Inferior parietal cortex (tissue), 1 donor: ENCODE data around the gene EFCAB5.
"Not testable (repeated sequence)": the region's sequence is repeated elsewhere in the genome, so short reads cannot be mapped to it uniquely, and the experiment has no call there.

Experiments
- DNase-seq: peaks from one replicate; pipeline ENCODE4 v3.0.0-alpha.2; 2016; ENCODE audit errors: extremely low spot score

The EFCAB5 gene

GRCh38 chr17:30005709-30006320, 64.4 kb downstream of the EFCAB5 start:
- DNase-seq, result no peak

- DNase-seq, result not testable (repeated sequence)
Measured at GRCh38 chr17:30011934-30012333, 70.5 kb downstream of the EFCAB5 start.

DNA sequence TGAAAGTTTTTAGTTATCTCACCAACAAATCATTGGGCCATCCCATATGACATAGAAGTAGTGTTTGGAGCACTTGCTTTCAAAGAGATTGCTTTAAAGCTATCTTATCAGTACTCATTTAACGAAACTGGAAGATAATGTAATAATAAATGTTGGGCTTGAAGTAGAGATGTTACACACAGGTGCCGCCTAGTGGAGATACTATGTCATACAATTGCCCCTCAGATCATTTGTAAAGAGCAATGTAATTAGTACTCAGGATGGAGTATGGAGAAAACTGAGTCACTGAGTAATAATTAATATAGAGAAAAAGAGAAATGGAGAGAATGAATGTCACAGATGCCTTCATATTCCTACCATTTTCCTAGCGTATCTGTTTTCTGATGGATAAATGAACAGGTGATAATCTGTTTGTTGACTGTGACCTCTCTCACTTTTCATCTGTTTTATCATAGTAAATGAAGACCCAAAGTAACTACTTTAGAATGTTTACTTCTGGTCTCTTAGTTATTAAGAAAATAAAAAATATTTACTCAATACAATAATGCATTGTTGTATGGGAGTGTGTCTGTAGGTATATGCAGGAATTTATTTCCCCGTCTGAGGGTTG, 80.4 kb downstream of the EFCAB5 start:
- DNase-seq, result peak; percentile 38

DNA sequence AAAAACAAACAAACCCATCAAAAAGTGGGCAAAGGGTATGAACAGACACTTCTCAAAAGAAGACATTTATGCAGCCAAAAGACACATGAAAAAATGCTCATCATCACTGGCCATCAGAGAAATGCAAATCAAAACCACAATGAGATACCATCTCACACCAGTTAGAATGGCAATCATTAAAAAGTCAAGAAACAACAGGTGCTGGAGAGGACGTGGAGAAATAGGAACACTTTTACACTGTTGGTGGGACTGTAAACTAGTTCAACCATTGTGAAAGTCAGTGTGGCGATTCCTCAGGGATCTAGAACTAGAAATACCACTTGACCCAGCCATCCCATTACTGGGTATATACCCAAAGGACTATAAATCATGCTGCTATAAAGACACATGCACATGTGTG, 83.9 kb downstream of the EFCAB5 start:
- DNase-seq, result not testable (repeated sequence)

DNA sequence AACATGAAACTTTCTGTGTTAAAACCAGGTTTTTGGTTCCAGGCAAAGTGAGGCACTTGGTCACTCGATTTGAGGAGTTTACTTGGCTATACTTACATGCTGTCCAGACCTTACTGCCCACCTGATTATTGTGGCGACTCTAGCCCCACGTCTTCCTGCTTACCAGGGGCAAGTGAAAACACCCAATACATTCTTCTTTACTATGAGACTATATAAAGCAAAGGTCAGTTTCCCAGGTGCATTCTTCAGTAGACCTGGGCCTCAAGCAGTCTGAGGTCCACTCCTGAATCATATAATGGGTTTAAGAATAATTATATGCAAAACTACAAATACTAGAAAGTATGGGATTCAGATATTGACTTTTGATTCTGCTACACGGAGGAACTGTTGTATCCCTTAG, 86.2 kb downstream of the EFCAB5 start:
- DNase-seq, result no peak

GRCh38 chr17:30031214-30031869, 89.9 kb downstream of the EFCAB5 start:
- DNase-seq, result no peak

- DNase-seq, result no peak
Measured at GRCh38 chr17:30035369-30035768, 93.9 kb downstream of the EFCAB5 start.

DNA sequence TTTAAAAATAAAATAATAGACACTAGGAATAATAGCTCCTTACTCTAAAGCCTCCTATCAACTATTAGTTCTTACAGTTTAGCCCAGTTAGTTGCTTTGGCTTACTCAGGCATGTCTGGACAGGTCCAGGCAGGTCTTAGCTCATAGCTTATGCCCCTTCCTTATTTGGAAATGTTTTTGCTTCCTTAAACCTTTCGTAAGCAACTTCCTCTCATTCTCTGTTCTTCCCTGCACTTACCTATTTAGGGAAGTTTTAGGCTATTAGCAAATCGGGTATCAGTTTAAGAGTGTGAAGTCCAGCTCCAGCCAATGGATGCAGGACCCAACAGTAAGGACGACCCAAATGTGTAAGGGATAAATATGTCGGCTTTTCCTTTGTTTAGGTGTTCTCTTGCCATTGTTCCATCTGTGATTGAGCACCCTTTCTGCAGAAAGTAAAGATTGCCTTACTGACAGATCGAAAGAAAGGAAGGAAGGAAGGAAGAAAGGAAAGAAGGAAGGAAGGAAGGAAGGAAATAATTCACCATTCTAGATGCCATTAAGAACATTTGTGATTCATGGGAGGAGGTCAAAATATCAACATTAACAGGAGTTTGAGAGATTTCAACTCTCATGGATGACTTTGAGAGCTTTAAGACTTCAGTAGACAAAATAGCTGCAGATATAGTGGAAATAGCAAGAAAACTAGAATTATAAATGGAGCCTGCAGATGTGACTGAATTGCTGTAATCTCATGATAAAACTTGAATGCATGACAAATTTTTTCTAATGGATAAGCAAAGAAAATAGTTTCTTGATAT, 99.5 kb downstream of the EFCAB5 start:
- not testable (repeated sequence) for DNase-seq

DNA sequence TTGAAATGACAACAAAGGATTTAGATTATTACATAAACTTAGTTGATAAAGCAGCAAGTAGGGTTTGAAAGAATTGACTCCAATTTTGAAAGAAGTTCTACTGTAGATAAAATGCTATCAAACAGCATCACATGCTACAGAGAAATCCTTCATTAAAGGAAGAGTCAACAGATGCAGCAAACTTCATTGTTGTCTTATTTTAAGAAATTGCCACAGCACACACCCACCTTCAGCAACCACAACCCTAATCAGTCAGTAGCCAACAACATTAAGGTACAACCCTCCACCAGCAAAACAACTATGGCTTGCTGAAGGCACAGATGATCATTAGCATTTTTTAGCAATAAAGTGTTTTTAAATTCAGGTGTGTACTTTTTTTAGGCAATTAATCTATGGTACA, 100.1 kb downstream of the EFCAB5 start:
- DNase-seq, result no peak

DNA sequence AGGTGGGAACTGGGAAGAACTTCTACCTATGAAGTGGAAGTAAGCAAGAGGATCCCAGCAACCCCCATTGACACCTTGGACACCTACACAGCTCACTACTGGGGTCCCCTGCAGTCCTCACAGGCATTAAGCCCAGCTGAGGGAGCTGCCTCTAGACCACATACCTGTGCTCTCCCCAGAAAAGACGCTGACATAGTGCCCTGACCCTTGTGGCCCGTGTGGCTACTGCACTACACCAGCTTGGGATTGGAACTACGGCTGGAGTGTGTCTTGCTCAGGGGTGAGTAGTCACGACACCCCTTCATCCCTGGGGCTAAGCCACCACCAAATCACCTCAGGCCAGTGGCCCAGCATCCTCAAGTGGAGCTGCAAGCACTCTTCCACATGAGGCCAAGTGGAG, 120.9 kb downstream of the EFCAB5 start:
- no peak for DNase-seq

GRCh38 chr17:30064738-30065137, 123.3 kb downstream of the EFCAB5 start:
- DNase-seq, result no peak

DNA sequence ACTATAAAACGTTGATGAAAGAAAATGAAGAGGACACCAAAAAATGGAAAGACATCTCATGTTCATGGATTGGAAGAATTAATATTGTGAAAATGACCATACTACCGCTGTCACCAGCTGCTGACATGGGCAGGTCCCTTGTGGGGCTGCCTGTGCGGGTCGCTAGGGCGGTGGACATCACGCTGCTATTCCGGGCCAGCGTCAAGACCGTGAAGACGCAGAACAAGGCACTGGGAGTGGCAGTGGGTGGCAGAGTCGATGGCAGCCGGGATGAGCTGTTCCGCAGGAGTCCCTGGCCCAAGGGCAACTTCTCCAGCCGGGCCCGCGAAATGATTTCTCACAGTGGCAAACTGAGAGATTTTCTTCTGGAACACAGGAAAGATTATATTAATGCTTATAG, 127.0 kb downstream of the EFCAB5 start:
- DNase-seq, result no peak

DNA sequence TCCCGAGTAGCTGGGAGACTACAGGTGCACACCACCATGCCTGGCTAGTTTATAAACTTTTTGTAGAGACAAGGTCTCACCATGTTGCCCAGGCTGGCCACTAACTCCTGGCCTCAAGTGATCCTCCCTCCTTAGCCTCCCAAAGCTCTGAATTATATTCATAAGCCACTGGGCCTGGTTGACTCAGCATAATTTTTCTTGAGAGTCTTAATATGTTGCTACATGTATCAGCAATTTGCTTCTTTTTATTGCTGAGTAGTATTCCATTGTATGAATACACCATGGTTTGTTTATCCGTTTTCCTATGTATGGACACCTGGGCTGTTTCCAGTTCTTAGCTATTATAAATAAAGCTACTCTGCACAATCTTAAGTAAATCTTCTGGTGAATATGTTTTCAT, 132.8 kb downstream of the EFCAB5 start:
- no peak for DNase-seq

- no peak for DNase-seq
Measured at GRCh38 chr17:30074730-30075129, 133.3 kb downstream of the EFCAB5 start.

GRCh38 chr17:30082773-30083172, 141.3 kb downstream of the EFCAB5 start:
- no peak for DNase-seq

- no peak for DNase-seq
Measured at GRCh38 chr17:30084788-30085187, 143.4 kb downstream of the EFCAB5 start.

- no peak for DNase-seq
Measured at GRCh38 chr17:30086896-30087295, 145.5 kb downstream of the EFCAB5 start.

DNA sequence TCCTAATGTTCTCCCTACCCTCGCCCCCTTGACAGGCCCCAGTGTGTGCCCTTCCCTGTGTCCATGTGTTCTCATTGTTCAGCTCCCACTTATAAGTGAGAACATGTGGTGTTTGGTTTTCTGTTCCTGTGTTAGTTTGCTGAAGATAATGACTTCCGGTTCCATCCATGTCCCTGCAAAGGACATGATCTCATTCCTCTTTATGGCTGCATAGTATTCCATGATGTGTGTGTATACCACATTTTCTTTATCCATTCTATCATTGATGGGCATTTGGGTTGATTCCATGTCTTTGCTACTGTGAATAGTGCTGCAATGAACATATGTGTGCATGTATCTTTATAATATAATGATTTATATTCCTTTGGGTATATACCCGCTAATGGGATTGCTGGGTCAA, 146.0 kb downstream of the EFCAB5 start:
- not testable (repeated sequence) for DNase-seq

GRCh38 chr17:30091121-30091670, 149.8 kb downstream of the EFCAB5 start:
- DNase-seq, result no peak

- no peak for DNase-seq
Measured at GRCh38 chr17:30091771-30092170, 150.3 kb downstream of the EFCAB5 start.

GRCh38 chr17:30092886-30093285, 151.5 kb downstream of the EFCAB5 start:
- DNase-seq, result no peak

DNA sequence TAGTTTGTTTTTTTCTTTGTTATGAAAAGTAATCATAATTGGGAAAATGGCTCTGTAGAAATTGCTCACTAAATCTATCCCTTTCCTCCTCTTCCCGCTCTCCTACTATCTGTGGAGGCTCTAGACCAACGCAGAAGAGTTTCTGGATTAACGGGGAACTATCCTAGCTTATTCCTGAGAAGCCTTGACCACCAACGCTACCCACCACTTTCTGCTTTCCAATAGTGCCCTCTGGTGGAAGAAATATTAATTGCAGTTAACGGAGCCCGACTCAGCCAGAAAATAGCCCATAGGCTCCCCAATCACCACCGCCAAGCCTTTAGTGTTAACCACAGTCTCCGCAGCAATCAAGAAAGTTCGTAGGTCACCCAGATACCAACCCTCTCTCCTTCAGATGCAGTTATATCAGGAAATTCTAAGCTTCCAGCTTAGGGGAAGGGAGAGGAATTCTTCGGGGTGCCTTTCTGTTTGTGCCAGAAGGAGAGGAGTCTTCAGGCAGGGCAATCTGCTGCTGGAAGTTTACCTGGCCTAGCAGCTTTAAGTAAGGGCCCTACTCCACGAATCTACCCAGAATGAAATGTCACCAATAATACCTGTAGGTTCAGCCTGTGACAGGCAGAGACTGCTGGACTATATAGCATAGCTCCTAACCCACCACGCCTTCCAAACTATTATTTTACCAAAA, 152.2 kb downstream of the EFCAB5 start:
- peak; percentile 93 for DNase-seq
